Fibroblast of pulmonary artery (primary cell): ENCODE measurements around the gene KRTAP10-12.

Source experiments
- DNase-seq: peaks from one replicate; pipeline ENCODE4 v3.0.0-alpha.2; 2010; ENCODE audit warnings: low read depth
- H3K4me3 ChIP-seq: replicated peaks from 2 replicates; pipeline ENCODE4 v1.5.1; 2011; ENCODE audit warnings: low read depth, mild to moderate bottlenecking, control low read depth, low read length, moderate library complexity
- TF ChIP-seq, protein P1 (sequence below): IDR thresholded peaks from 2 replicates; pipeline ENCODE4 v1.5.1; 2011; ENCODE audit warnings: mild to moderate bottlenecking, control low read depth, low read length, inconsistent platforms; ENCODE audit errors: missing control alignments

The KRTAP10-12 gene

GRCh38 chr21:44710756-44711326, 13.9 kb downstream of the KRTAP10-12 start:
- TF ChIP-seq, protein P1, sequence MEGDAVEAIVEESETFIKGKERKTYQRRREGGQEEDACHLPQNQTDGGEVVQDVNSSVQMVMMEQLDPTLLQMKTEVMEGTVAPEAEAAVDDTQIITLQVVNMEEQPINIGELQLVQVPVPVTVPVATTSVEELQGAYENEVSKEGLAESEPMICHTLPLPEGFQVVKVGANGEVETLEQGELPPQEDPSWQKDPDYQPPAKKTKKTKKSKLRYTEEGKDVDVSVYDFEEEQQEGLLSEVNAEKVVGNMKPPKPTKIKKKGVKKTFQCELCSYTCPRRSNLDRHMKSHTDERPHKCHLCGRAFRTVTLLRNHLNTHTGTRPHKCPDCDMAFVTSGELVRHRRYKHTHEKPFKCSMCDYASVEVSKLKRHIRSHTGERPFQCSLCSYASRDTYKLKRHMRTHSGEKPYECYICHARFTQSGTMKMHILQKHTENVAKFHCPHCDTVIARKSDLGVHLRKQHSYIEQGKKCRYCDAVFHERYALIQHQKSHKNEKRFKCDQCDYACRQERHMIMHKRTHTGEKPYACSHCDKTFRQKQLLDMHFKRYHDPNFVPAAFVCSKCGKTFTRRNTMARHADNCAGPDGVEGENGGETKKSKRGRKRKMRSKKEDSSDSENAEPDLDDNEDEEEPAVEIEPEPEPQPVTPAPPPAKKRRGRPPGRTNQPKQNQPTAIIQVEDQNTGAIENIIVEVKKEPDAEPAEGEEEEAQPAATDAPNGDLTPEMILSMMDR = no peak
- H3K4me3 ChIP-seq = no peak overlapping the region
- no peak for DNase-seq

GRCh38 chr21:44711327-44712202, 14.6 kb downstream of the KRTAP10-12 start, which contains the start of gene TSPEAR:
TSPEAR (minus strand) TSS chr21:44711572; CDS start chr21:44711514, 58 bp downstream.
- no peak for DNase-seq
- no peak within 1 kb of the TSS for H3K4me3 ChIP-seq
- TF ChIP-seq, protein P1 = no peak

GRCh38 chr21:44712203-44713028, 15.4 kb downstream of the KRTAP10-12 start:
- DNase-seq = no peak
- TF ChIP-seq, protein P1 = no peak
- H3K4me3 ChIP-seq = no peak overlapping the region

GRCh38 chr21:44713130-44713529, 16.2 kb downstream of the KRTAP10-12 start:
- no peak overlapping the region for H3K4me3 ChIP-seq
- DNase-seq = no peak
- TF ChIP-seq, protein P1 = no peak

- TF ChIP-seq, protein P1 = no peak
- no peak for DNase-seq
- no peak overlapping the region for H3K4me3 ChIP-seq
Measured at GRCh38 chr21:44713846-44714245, 16.9 kb downstream of the KRTAP10-12 start.

- H3K4me3 ChIP-seq = no peak overlapping the region
- DNase-seq = no peak
- TF ChIP-seq, protein P1 = no peak
Measured at GRCh38 chr21:44714905-44715304, 17.9 kb downstream of the KRTAP10-12 start.
